ENCODE measurements around the gene CELA2A. TPM values are rescaled to one million over a fixed set of nuclear protein-coding genes. Genes with fewer than 3 reads are reported as not detected.
A peak's percentile ranks its signal among the peaks of the same experiment; 100 is the strongest.

The CELA2A gene
- polyA plus RNA-seq (2013, experiment 1 of 4), result not detected
- not detected for polyA plus RNA-seq (2013, experiment 2 of 4)
- polyA plus RNA-seq (2013, experiment 3 of 4), result not detected
- not detected for polyA plus RNA-seq (2013, experiment 4 of 4)

- Histone ChIP-seq H3K4me3 (ENCODE audit: insufficient read depth, low read depth, low read length) (no peak within 1 kb of the TSS), H3K9me3 (ENCODE audit: control insufficient read depth, low read length) (no peaks in the 10 kb centered on the region), H3K36me3 (ENCODE audit: control insufficient read depth, insufficient read depth, low read length) (no peaks in the 10 kb centered on the region), H3K27ac (ENCODE audit: insufficient read depth, low read depth, low read length, poor library complexity, severe bottlenecking) (no peak within 1 kb of the TSS), H3K4me1 (ENCODE audit: control insufficient read depth, insufficient read depth, low read length) (no peaks in the 10 kb centered on the region), H3K27me3 (ENCODE audit: control insufficient read depth, insufficient read depth, low read length, poor library complexity, severe bottlenecking) (no peaks in the 10 kb centered on the region)
- 95 to 96% methylated on average over 7 to 8 of the region's 8 CpGs for WGBS, 2 experiments
Observed at GRCh38 chr1:15456313-15456954, at the start of gene CELA2A. Gene CELA2A (plus strand): TSS chr1:15456732. CDS start chr1:15456754, 22 bp downstream.

GRCh38 chr1:15407580-15407979, 49.0 kb upstream of the CELA2A start:
- Histone ChIP-seq H3K27ac (ENCODE audit: insufficient read depth, low read depth, low read length, poor library complexity, severe bottlenecking) (no peak overlapping the region), H3K4me3 (ENCODE audit: insufficient read depth, low read depth, low read length) (no peak overlapping the region), H3K27me3 (ENCODE audit: control insufficient read depth, insufficient read depth, low read length, poor library complexity, severe bottlenecking) (peaks cover 32% of the 10 kb centered on the region), H3K4me1 (ENCODE audit: control insufficient read depth, insufficient read depth, low read length) (peaks cover 18% of the 10 kb centered on the region), H3K9me3 (ENCODE audit: control insufficient read depth, low read length) (no peaks in the 10 kb centered on the region), H3K36me3 (ENCODE audit: control insufficient read depth, insufficient read depth, low read length) (no peaks in the 10 kb centered on the region)
- WGBS, 2 experiments, result 90 to 93% methylated on average over 7 of the region's 7 CpGs

GRCh38 chr1:15408890-15409387, 47.6 kb upstream of the CELA2A start:
- Histone ChIP-seq H3K36me3 (ENCODE audit: control insufficient read depth, insufficient read depth, low read length) (no peaks in the 10 kb centered on the region), H3K4me3 (ENCODE audit: insufficient read depth, low read depth, low read length) (peak overlapping the region; percentile 63), H3K4me1 (ENCODE audit: control insufficient read depth, insufficient read depth, low read length) (peaks cover 18% of the 10 kb centered on the region), H3K9me3 (ENCODE audit: control insufficient read depth, low read length) (no peaks in the 10 kb centered on the region), H3K27ac (ENCODE audit: insufficient read depth, low read depth, low read length, poor library complexity, severe bottlenecking) (no peak overlapping the region), H3K27me3 (ENCODE audit: control insufficient read depth, insufficient read depth, low read length, poor library complexity, severe bottlenecking) (peaks cover 32% of the 10 kb centered on the region)
- 30 to 34% methylated on average over 14 of the region's 14 CpGs for WGBS, 2 experiments

- Histone ChIP-seq H3K27me3 (ENCODE audit: control insufficient read depth, insufficient read depth, low read length, poor library complexity, severe bottlenecking) (peaks cover 32% of the 10 kb centered on the region), H3K4me1 (ENCODE audit: control insufficient read depth, insufficient read depth, low read length) (peaks cover 18% of the 10 kb centered on the region), H3K36me3 (ENCODE audit: control insufficient read depth, insufficient read depth, low read length) (no peaks in the 10 kb centered on the region), H3K9me3 (ENCODE audit: control insufficient read depth, low read length) (no peaks in the 10 kb centered on the region), H3K4me3 (ENCODE audit: insufficient read depth, low read depth, low read length) (peak within 1 kb of the TSS; percentile 63), H3K27ac (ENCODE audit: insufficient read depth, low read depth, low read length, poor library complexity, severe bottlenecking) (no peak within 1 kb of the TSS)
- 1% methylated on average over 99 of the region's 99 CpGs for WGBS, 2 experiments
Observed at GRCh38 chr1:15409388-15410222, 46.9 kb upstream of the CELA2A start, which contains the start of gene EFHD2. Gene EFHD2 (plus strand): TSS chr1:15409888. CDS start chr1:15409972, 84 bp downstream.

GRCh38 chr1:15410223-15410883, 46.2 kb upstream of the CELA2A start:
- peak overlapping the region; percentile 63 for H3K4me3 ChIP-seq (ENCODE audit: insufficient read depth, low read depth, low read length)
- peaks cover 32% of the 10 kb centered on the region for H3K27me3 ChIP-seq (ENCODE audit: control insufficient read depth, insufficient read depth, low read length, poor library complexity, severe bottlenecking)
- peaks cover 18% of the 10 kb centered on the region for H3K4me1 ChIP-seq (ENCODE audit: control insufficient read depth, insufficient read depth, low read length)
- no peak overlapping the region for H3K27ac ChIP-seq (ENCODE audit: insufficient read depth, low read depth, low read length, poor library complexity, severe bottlenecking)
- 4 to 5% methylated on average over 53 of the region's 53 CpGs for WGBS, 2 experiments
- H3K9me3 ChIP-seq (ENCODE audit: control insufficient read depth, low read length), result no peaks in the 10 kb centered on the region
- no peaks in the 10 kb centered on the region for H3K36me3 ChIP-seq (ENCODE audit: control insufficient read depth, insufficient read depth, low read length)

GRCh38 chr1:15410884-15411245, 45.7 kb upstream of the CELA2A start:
- no peak overlapping the region for H3K4me3 ChIP-seq (ENCODE audit: insufficient read depth, low read depth, low read length)
- H3K27me3 ChIP-seq (ENCODE audit: control insufficient read depth, insufficient read depth, low read length, poor library complexity, severe bottlenecking), result peaks cover 32% of the 10 kb centered on the region

GRCh38 chr1:15411593-15412137, 44.9 kb upstream of the CELA2A start:
- Histone ChIP-seq H3K9me3 (ENCODE audit: control insufficient read depth, low read length) (no peaks in the 10 kb centered on the region), H3K36me3 (ENCODE audit: control insufficient read depth, insufficient read depth, low read length) (no peaks in the 10 kb centered on the region), H3K4me3 (ENCODE audit: insufficient read depth, low read depth, low read length) (no peak overlapping the region), H3K27ac (ENCODE audit: insufficient read depth, low read depth, low read length, poor library complexity, severe bottlenecking) (no peak overlapping the region), H3K4me1 (ENCODE audit: control insufficient read depth, insufficient read depth, low read length) (peaks cover 18% of the 10 kb centered on the region), H3K27me3 (ENCODE audit: control insufficient read depth, insufficient read depth, low read length, poor library complexity, severe bottlenecking) (peaks cover 32% of the 10 kb centered on the region)
- 77% methylated on average over 12 of the region's 12 CpGs for WGBS, 2 experiments

More at GRCh38 chr1:15410884-15411245, 45.7 kb upstream of the CELA2A start:
- 62 to 65% methylated on average over 11 of the region's 11 CpGs for WGBS, 2 experiments
- Histone ChIP-seq H3K9me3 (ENCODE audit: control insufficient read depth, low read length) (no peaks in the 10 kb centered on the region), H3K4me1 (ENCODE audit: control insufficient read depth, insufficient read depth, low read length) (peaks cover 18% of the 10 kb centered on the region), H3K36me3 (ENCODE audit: control insufficient read depth, insufficient read depth, low read length) (no peaks in the 10 kb centered on the region), H3K27ac (ENCODE audit: insufficient read depth, low read depth, low read length, poor library complexity, severe bottlenecking) (no peak overlapping the region)

- no peak overlapping the region for H3K27ac ChIP-seq (ENCODE audit: insufficient read depth, low read depth, low read length, poor library complexity, severe bottlenecking)
- peaks cover 18% of the 10 kb centered on the region for H3K4me1 ChIP-seq (ENCODE audit: control insufficient read depth, insufficient read depth, low read length)
- peaks cover 31% of the 10 kb centered on the region for H3K27me3 ChIP-seq (ENCODE audit: control insufficient read depth, insufficient read depth, low read length, poor library complexity, severe bottlenecking)
- H3K36me3 ChIP-seq (ENCODE audit: control insufficient read depth, insufficient read depth, low read length), result no peaks in the 10 kb centered on the region
- H3K9me3 ChIP-seq (ENCODE audit: control insufficient read depth, low read length), result no peaks in the 10 kb centered on the region
- H3K4me3 ChIP-seq (ENCODE audit: insufficient read depth, low read depth, low read length), result no peak overlapping the region
- WGBS, 2 experiments, result 83 to 86% methylated on average over 16 of the region's 16 CpGs
Observed at GRCh38 chr1:15412175-15412800, 44.2 kb upstream of the CELA2A start.

- no peak overlapping the region for H3K27ac ChIP-seq (ENCODE audit: insufficient read depth, low read depth, low read length, poor library complexity, severe bottlenecking)
- no peaks in the 10 kb centered on the region for H3K9me3 ChIP-seq (ENCODE audit: control insufficient read depth, low read length)
- no peaks in the 10 kb centered on the region for H3K36me3 ChIP-seq (ENCODE audit: control insufficient read depth, insufficient read depth, low read length)
- 91 to 93% methylated on average over 11 of the region's 11 CpGs for WGBS, 2 experiments
- peaks cover 27% of the 10 kb centered on the region for H3K27me3 ChIP-seq (ENCODE audit: control insufficient read depth, insufficient read depth, low read length, poor library complexity, severe bottlenecking)
- H3K4me1 ChIP-seq (ENCODE audit: control insufficient read depth, insufficient read depth, low read length), result peaks cover 18% of the 10 kb centered on the region
- H3K4me3 ChIP-seq (ENCODE audit: insufficient read depth, low read depth, low read length), result no peak overlapping the region
Observed at GRCh38 chr1:15412843-15413242, 43.7 kb upstream of the CELA2A start.

Data from ectodermal cell (in vitro differentiated cells).